ENCODE results near the gene CPA1. TPM values are rescaled to one million over a fixed set of nuclear protein-coding genes. Genes with fewer than 3 reads are reported as not detected.

CPA1 gene
- total and polyA plus RNA-seq, 2 of the 4 experiments (the other 2 are of a cell fraction), result not detected

- CTCF ChIA-PET, result interaction anchor here (0.6 kb wide), 1 partner anchor 113 kb away, joined by 4 read pairs; no protein-coding TSS in a partner anchor
- H3K9ac ChIP-seq (ENCODE audit: low read depth, low read length), result peak overlapping the region; percentile 70
- peak overlapping the region; percentile 99 for H2BK15ac ChIP-seq (ENCODE audit: low read depth, low read length)
- no peaks in the 10 kb centered on the region for H3K27me3 ChIP-seq (ENCODE audit: control insufficient read depth, insufficient read depth, low read length)
- ATAC-seq (ENCODE audit: low read depth) (no peak; the same call in 1 of the 2 replicates), DNase-seq (no peak)
- no peaks in the 10 kb centered on the region for H3K36me3 ChIP-seq (ENCODE audit: control insufficient read depth, insufficient read depth, low read length)
- H3K56ac ChIP-seq (ENCODE audit: extremely low read depth, insufficient read depth, low read length), result peak overlapping the region; percentile 98
- H3K23ac ChIP-seq (ENCODE audit: low read depth, low read length), result peak overlapping the region; percentile 96
- intact Hi-C loops (cut with micrococcal nuclease) (no loop called here), in situ Hi-C loops (cut with MboI; ENCODE audit: low sequenced_read_pairs) (no loop called here), dilution Hi-C loops (cut with HindIII; ENCODE audit: low sequenced_read_pairs, unreplicated experiment) (no loop called here)
- H2AFZ ChIP-seq (replicated peaks; ENCODE audit: low read length, poor library complexity), result peak overlapping the region; percentile 75
- peak overlapping the region; percentile 99 for H4K91ac ChIP-seq (ENCODE audit: insufficient read depth, low read depth, low read length)
- H3K4ac ChIP-seq (ENCODE audit: low read depth, low read length), result peak overlapping the region; percentile 97
- peaks cover 0 to 29% of the 10 kb centered on the region in 2 experiments; a peak in 1 of 4 replicates for H3K79me1 ChIP-seq (ENCODE audit: low read depth in 1 of 2, low read length in 2 of 2)
- H3K27ac ChIP-seq (ENCODE audit: insufficient read depth, low read length), result peak overlapping the region; percentile 93
- peak overlapping the region; percentile 99 for H4K5ac ChIP-seq (ENCODE audit: low read depth, low read length)
- POLR2A ChIA-PET (ENCODE audit: unreplicated experiment), result interaction anchor here (0.6 to 1.0 kb wide), 2 partner anchors 9 to 545 kb away, joined by 3 to 4 read pairs; no protein-coding TSS in a partner anchor
- peak overlapping the region; percentile 99 for H3K18ac ChIP-seq (ENCODE audit: low read depth, low read length)
- no peaks in the 10 kb centered on the region for H4K20me1 ChIP-seq (ENCODE audit: insufficient read depth, low read length)
- BruUV-seq (replicated peaks), result no TSS peak
- peak overlapping the region; percentile 65 for H2AK9ac ChIP-seq (replicated peaks; ENCODE audit: low read depth, low read length, poor library complexity)
- peak overlapping the region; percentile 3; the same call in 1 of the 2 replicates for H3K4me2 ChIP-seq (ENCODE audit: low read depth, low read length)
- H3K4me1 ChIP-seq (ENCODE audit: control insufficient read depth, insufficient read depth, low read length), result peaks cover 45% of the 10 kb centered on the region
- H2BK20ac ChIP-seq (ENCODE audit: low read depth, low read length), result peak overlapping the region; percentile 99
- H2BK5ac ChIP-seq (ENCODE audit: low read depth, low read length, poor library complexity, severe bottlenecking), result peak overlapping the region; percentile 89
- H2BK120ac ChIP-seq (ENCODE audit: low read depth, low read length), result peak overlapping the region; percentile 100
- WGBS, 2 experiments (ENCODE audit: extremely low coverage in 2 of 2, insufficient read length in 1 of 2), result 100% methylated on average over 1 of the region's 11 CpGs; no CpG with 5 or more reads in 1 of the 2 experiments
- H3K9me3 ChIP-seq (ENCODE audit: control insufficient read depth, insufficient read depth, low read length), result peaks cover 4% of the 10 kb centered on the region; the same call in 1 of the 2 replicates
- peak overlapping the region; percentile 98 for H3K14ac ChIP-seq (replicated peaks; ENCODE audit: low read depth, low read length)
- peaks cover 42% of the 10 kb centered on the region for H3K9me1 ChIP-seq (ENCODE audit: insufficient read depth, low read length)
- peak overlapping the region; percentile 93 to 97 for H4K8ac ChIP-seq (ENCODE audit: low read depth in 2 of 2, low read length in 2 of 2)
- peak overlapping the region; percentile 100 for H2AK5ac ChIP-seq (ENCODE audit: low read depth, low read length)
- no peak overlapping the region for H3K4me3 ChIP-seq (ENCODE audit: insufficient read depth, low read depth, low read length)
- no peak for TF ChIP-seq MAFK (IDR thresholded peaks at IDR 0.05; ENCODE audit: low read depth, low read length)
- TF ChIP-seq CEBPB (IDR thresholded peaks at IDR 0.05; ENCODE audit: low read depth, low read length), result no peak
- no peak for TF ChIP-seq USF2 (IDR thresholded peaks at IDR 0.05; ENCODE audit: low read depth, low read length)
- no peak for TF ChIP-seq RAD21 (IDR thresholded peaks at IDR 0.05; ENCODE audit: low read length)
- no peak for TF ChIP-seq SMC3 (IDR thresholded peaks at IDR 0.05; ENCODE audit: low read depth, low read length)
- no peak for TF ChIP-seq MXI1 (IDR thresholded peaks at IDR 0.05; ENCODE audit: borderline replicate concordance, low read depth, low read length)
- TF ChIP-seq ELK1 (IDR thresholded peaks at IDR 0.05; ENCODE audit: borderline replicate concordance, low read depth, low read length), result no peak
- TF ChIP-seq RCOR1 (IDR thresholded peaks at IDR 0.05; ENCODE audit: insufficient replicate concordance, low read length), result no peak
- TF ChIP-seq FOS (IDR thresholded peaks at IDR 0.05; ENCODE audit: low read depth, low read length), result no peak
- no peak for TF ChIP-seq RFX5 (IDR thresholded peaks at IDR 0.05; ENCODE audit: low read depth, low read length)
- TF ChIP-seq POLR2A (IDR thresholded peaks at IDR 0.05; ENCODE audit: low read depth, low read length), result no peak
- no peak for TF ChIP-seq NFE2L2 (IDR thresholded peaks at IDR 0.05; ENCODE audit: low read depth, low read length)
- TF ChIP-seq CTCF (conservative IDR thresholded peaks at IDR 0.05; ENCODE audit: low read depth, low read length), result no peak
- no peak for TF ChIP-seq BHLHE40 (IDR thresholded peaks at IDR 0.05; ENCODE audit: low read depth, low read length)
Measured at GRCh38 chr7:130372402-130373165, 7.7 kb upstream of the CPA1 start.

All from IMR-90 (cell line).